Measurements from ENCODE around the gene ELK4. TPM values are rescaled to one million over a fixed set of nuclear protein-coding genes. Genes with fewer than 3 reads are reported as not detected.

ELK4 gene
- total and polyA plus RNA-seq, 4 donors, result 6.0 to 90.4 (median 36.3) TPM

GRCh38 chr1:205675247-205675646, 43.4 kb upstream of the ELK4 start:
- H3K4me1 ChIP-seq (ENCODE audit: control insufficient read depth in 1 of 2, insufficient read depth in 2 of 2, low read length in 2 of 2), result peaks cover 0 to 4% of the 10 kb centered on the region in 2 donors
- H3K27me3 ChIP-seq (ENCODE audit: control insufficient read depth in 1 of 2, insufficient read depth in 2 of 2, low read length in 1 of 2), result no peaks in the 10 kb centered on the region
- no peak overlapping the region for H3K27ac ChIP-seq (ENCODE audit: low read depth in 1 of 2, low read length in 2 of 2)
- H3K9me3 ChIP-seq (ENCODE audit: control insufficient read depth, low read length), result no peaks in the 10 kb centered on the region
- H3K36me3 ChIP-seq (ENCODE audit: control insufficient read depth in 1 of 2, insufficient read depth in 2 of 2, low read length in 1 of 2), result no peaks in the 10 kb centered on the region
- 97 to 98% methylated on average over 4 of the region's 4 CpGs for WGBS, 2 donors
- intact Hi-C loops (cut with DNase I), result no loop called here
- ATAC-seq (ENCODE audit: low FRiP score) (no peak), DNase-seq (no peak)
- H3K4me3 ChIP-seq (ENCODE audit: low read length in 2 of 2), result no peak overlapping the region

- DNase-seq (no peak), ATAC-seq (ENCODE audit: low FRiP score) (peak; percentile 20)
- H3K4me3 ChIP-seq (ENCODE audit: low read length in 2 of 2), result no peak overlapping the region
- H3K27ac ChIP-seq (ENCODE audit: low read depth in 1 of 2, low read length in 2 of 2), result peak overlapping the region in 1 of 2 donors; percentile 36
- no peaks in the 10 kb centered on the region for H3K27me3 ChIP-seq (ENCODE audit: control insufficient read depth in 1 of 2, insufficient read depth in 2 of 2, low read length in 1 of 2)
- intact Hi-C loops (cut with DNase I), result no loop called here
- H3K36me3 ChIP-seq (ENCODE audit: control insufficient read depth in 1 of 2, insufficient read depth in 2 of 2, low read length in 1 of 2), result no peaks in the 10 kb centered on the region
- H3K9me3 ChIP-seq (ENCODE audit: control insufficient read depth, low read length), result no peaks in the 10 kb centered on the region
- WGBS, 2 donors, result 35 to 53% methylated on average over 4 of the region's 4 CpGs
- H3K4me1 ChIP-seq (ENCODE audit: control insufficient read depth in 1 of 2, insufficient read depth in 2 of 2, low read length in 2 of 2), result peaks cover 0 to 4% of the 10 kb centered on the region in 2 donors
Observed at GRCh38 chr1:205672970-205673369, 41.2 kb upstream of the ELK4 start.

GRCh38 chr1:205672395-205672889, 40.6 kb upstream of the ELK4 start:
- no peaks in the 10 kb centered on the region for H3K36me3 ChIP-seq (ENCODE audit: control insufficient read depth in 1 of 2, insufficient read depth in 2 of 2, low read length in 1 of 2)
- H3K27me3 ChIP-seq (ENCODE audit: control insufficient read depth in 1 of 2, insufficient read depth in 2 of 2, low read length in 1 of 2), result no peaks in the 10 kb centered on the region
- no peak overlapping the region for H3K4me3 ChIP-seq (ENCODE audit: low read length in 2 of 2)
- H3K9me3 ChIP-seq (ENCODE audit: control insufficient read depth, low read length), result no peaks in the 10 kb centered on the region
- peaks cover 0 to 4% of the 10 kb centered on the region in 2 donors for H3K4me1 ChIP-seq (ENCODE audit: control insufficient read depth in 1 of 2, insufficient read depth in 2 of 2, low read length in 2 of 2)
- ATAC-seq (ENCODE audit: low FRiP score), result no peak
- intact Hi-C loops (cut with DNase I), result no loop called here
- DNase-seq, result no peak
- H3K27ac ChIP-seq (ENCODE audit: low read depth in 1 of 2, low read length in 2 of 2), result peak overlapping the region in 1 of 2 donors; percentile 36
- WGBS, 2 donors, result 69 to 84% methylated on average over 11 of the region's 11 CpGs

GRCh38 chr1:205670611-205671430, 39.0 kb upstream of the ELK4 start:
- ATAC-seq (ENCODE audit: low FRiP score) (no peak), DNase-seq (no peak)
- intact Hi-C loops (cut with DNase I), result no loop called here
- Histone ChIP-seq H3K27me3 (ENCODE audit: control insufficient read depth in 1 of 2, insufficient read depth in 2 of 2, low read length in 1 of 2) (no peaks in the 10 kb centered on the region), H3K9me3 (ENCODE audit: control insufficient read depth, low read length) (no peaks in the 10 kb centered on the region), H3K27ac (ENCODE audit: low read depth in 1 of 2, low read length in 2 of 2) (no peak overlapping the region), H3K4me3 (ENCODE audit: low read length in 2 of 2) (no peak overlapping the region), H3K36me3 (ENCODE audit: control insufficient read depth in 1 of 2, insufficient read depth in 2 of 2, low read length in 1 of 2) (no peaks in the 10 kb centered on the region), H3K4me1 (ENCODE audit: control insufficient read depth in 1 of 2, insufficient read depth in 2 of 2, low read length in 2 of 2) (peaks cover 0 to 4% of the 10 kb centered on the region in 2 donors)
- WGBS, 2 donors, result 52 to 74% methylated on average over 13 of the region's 13 CpGs

GRCh38 chr1:205670150-205670446, 38.3 kb upstream of the ELK4 start:
- H3K4me3 ChIP-seq (ENCODE audit: low read length in 2 of 2), result no peak overlapping the region
- WGBS, 2 donors, result 92 to 93% methylated on average over 5 of the region's 5 CpGs
- no peaks in the 10 kb centered on the region for H3K27me3 ChIP-seq (ENCODE audit: control insufficient read depth in 1 of 2, insufficient read depth in 2 of 2, low read length in 1 of 2)
- no peaks in the 10 kb centered on the region for H3K9me3 ChIP-seq (ENCODE audit: control insufficient read depth, low read length)
- no peak overlapping the region for H3K27ac ChIP-seq (ENCODE audit: low read depth in 1 of 2, low read length in 2 of 2)
- ATAC-seq (ENCODE audit: low FRiP score) (no peak), DNase-seq (no peak)
- intact Hi-C loops (cut with DNase I), result no loop called here
- peaks cover 0 to 4% of the 10 kb centered on the region in 2 donors for H3K4me1 ChIP-seq (ENCODE audit: control insufficient read depth in 1 of 2, insufficient read depth in 2 of 2, low read length in 2 of 2)
- H3K36me3 ChIP-seq (ENCODE audit: control insufficient read depth in 1 of 2, insufficient read depth in 2 of 2, low read length in 1 of 2), result no peaks in the 10 kb centered on the region

GRCh38 chr1:205669341-205670149, 37.7 kb upstream of the ELK4 start:
- intact Hi-C loops (cut with DNase I), result loop anchor here in 1 of 2 donors (10.0 kb wide), 1 partner anchor 305 kb away; no protein-coding TSS in a partner anchor

GRCh38 chr1:205668951-205669340, 37.1 kb upstream of the ELK4 start:
- Histone ChIP-seq H3K4me1 (ENCODE audit: control insufficient read depth in 1 of 2, insufficient read depth in 2 of 2, low read length in 2 of 2) (peaks cover 0 to 4% of the 10 kb centered on the region in 2 donors), H3K4me3 (ENCODE audit: low read length in 2 of 2) (no peak overlapping the region), H3K27ac (ENCODE audit: low read depth in 1 of 2, low read length in 2 of 2) (no peak overlapping the region), H3K36me3 (ENCODE audit: control insufficient read depth in 1 of 2, insufficient read depth in 2 of 2, low read length in 1 of 2) (no peaks in the 10 kb centered on the region), H3K27me3 (ENCODE audit: control insufficient read depth in 1 of 2, insufficient read depth in 2 of 2, low read length in 1 of 2) (no peaks in the 10 kb centered on the region), H3K9me3 (ENCODE audit: control insufficient read depth, low read length) (no peaks in the 10 kb centered on the region)
- intact Hi-C loops (cut with DNase I), result loop anchor here in 1 of 2 donors (10.0 kb wide), 1 partner anchor 306 kb away; no protein-coding TSS in a partner anchor
- no peak for ATAC-seq (ENCODE audit: low FRiP score)
- DNase-seq, result no peak
- WGBS, 2 donors, result 61 to 64% methylated on average over 5 of the region's 5 CpGs

More at GRCh38 chr1:205669341-205670149, 37.7 kb upstream of the ELK4 start:
- no peaks in the 10 kb centered on the region for H3K9me3 ChIP-seq (ENCODE audit: control insufficient read depth, low read length)
- no peak overlapping the region for H3K27ac ChIP-seq (ENCODE audit: low read depth in 1 of 2, low read length in 2 of 2)
- ATAC-seq (ENCODE audit: low FRiP score) (no peak), DNase-seq (no peak)
- H3K4me1 ChIP-seq (ENCODE audit: control insufficient read depth in 1 of 2, insufficient read depth in 2 of 2, low read length in 2 of 2), result peaks cover 0 to 4% of the 10 kb centered on the region in 2 donors
- no peaks in the 10 kb centered on the region for H3K36me3 ChIP-seq (ENCODE audit: control insufficient read depth in 1 of 2, insufficient read depth in 2 of 2, low read length in 1 of 2)
- WGBS, 2 donors, result 73 to 78% methylated on average over 20 of the region's 20 CpGs
- H3K4me3 ChIP-seq (ENCODE audit: low read length in 2 of 2), result no peak overlapping the region
- no peaks in the 10 kb centered on the region for H3K27me3 ChIP-seq (ENCODE audit: control insufficient read depth in 1 of 2, insufficient read depth in 2 of 2, low read length in 1 of 2)

GRCh38 chr1:205667909-205668643, 36.3 kb upstream of the ELK4 start:
- Histone ChIP-seq H3K27ac (ENCODE audit: low read depth in 1 of 2, low read length in 2 of 2) (no peak overlapping the region), H3K27me3 (ENCODE audit: control insufficient read depth in 1 of 2, insufficient read depth in 2 of 2, low read length in 1 of 2) (no peaks in the 10 kb centered on the region), H3K36me3 (ENCODE audit: control insufficient read depth in 1 of 2, insufficient read depth in 2 of 2, low read length in 1 of 2) (no peaks in the 10 kb centered on the region), H3K4me3 (ENCODE audit: low read length in 2 of 2) (no peak overlapping the region), H3K4me1 (ENCODE audit: control insufficient read depth in 1 of 2, insufficient read depth in 2 of 2, low read length in 2 of 2) (peaks cover 0 to under 1% of the 10 kb centered on the region in 2 donors), H3K9me3 (ENCODE audit: control insufficient read depth, low read length) (no peaks in the 10 kb centered on the region)
- intact Hi-C loops (cut with DNase I), result loop anchor here in 1 of 2 donors (10.0 kb wide), 1 partner anchor 307 kb away; no protein-coding TSS in a partner anchor
- DNase-seq (no peak), ATAC-seq (ENCODE audit: low FRiP score) (no peak)
- WGBS, 2 donors, result 77 to 79% methylated on average over 11 of the region's 11 CpGs

Data from aorta (tissue), 5 donors.